GM18511 (cell line): ENCODE measurements around the gene MGAT5.

Source experiments
- ATAC-seq: cut with Tn5 transposase; IDR thresholded peaks from one replicate; pipeline ENCODE4 v1.9.1; 2021; ENCODE audit warnings: mild to moderate bottlenecking, moderate library complexity; ENCODE audit not compliant: unreplicated experiment

The MGAT5 gene

GRCh38 chr2:134411828-134412638, 158.2 kb downstream of the MGAT5 start:
- ATAC-seq = peak; percentile 98

GRCh38 chr2:134412639-134412999, 158.7 kb downstream of the MGAT5 start:
- no peak for ATAC-seq

- ATAC-seq = no peak
These were observed 159.6 kb downstream of the MGAT5 start for GRCh38 chr2:134413430-134413829.

GRCh38 chr2:134413912-134414311, 160.0 kb downstream of the MGAT5 start:
- no peak for ATAC-seq

- ATAC-seq = no peak
These were observed 162.1 kb downstream of the MGAT5 start for GRCh38 chr2:134416018-134416417.

- no peak for ATAC-seq
These were observed 162.8 kb downstream of the MGAT5 start for GRCh38 chr2:134416637-134417036.

GRCh38 chr2:134417968-134418582, 164.2 kb downstream of the MGAT5 start:
- ATAC-seq = no peak

- no peak for ATAC-seq
These were observed 166.4 kb downstream of the MGAT5 start for GRCh38 chr2:134420259-134420658.

GRCh38 chr2:134420920-134421319, 167.0 kb downstream of the MGAT5 start:
- ATAC-seq = no peak

GRCh38 chr2:134421556-134422328, 167.9 kb downstream of the MGAT5 start:
- no peak for ATAC-seq

GRCh38 chr2:134425724-134426496, 172.0 kb downstream of the MGAT5 start:
- no peak for ATAC-seq

GRCh38 chr2:134426721-134427120, 172.8 kb downstream of the MGAT5 start:
- no peak for ATAC-seq

- ATAC-seq = no peak
These were observed 176.0 kb downstream of the MGAT5 start for GRCh38 chr2:134429886-134430285.

- no peak for ATAC-seq
These were observed 178.1 kb downstream of the MGAT5 start for GRCh38 chr2:134431838-134432434.

- ATAC-seq = no peak
These were observed 178.6 kb downstream of the MGAT5 start for GRCh38 chr2:134432435-134432883.

- no peak for ATAC-seq
These were observed 179.6 kb downstream of the MGAT5 start for GRCh38 chr2:134433469-134433868.

- no peak for ATAC-seq
These were observed 180.1 kb downstream of the MGAT5 start for GRCh38 chr2:134433979-134434378.

- no peak for ATAC-seq
These were observed 181.6 kb downstream of the MGAT5 start for GRCh38 chr2:134435505-134435904.

GRCh38 chr2:134435936-134436335, 182.1 kb downstream of the MGAT5 start:
- no peak for ATAC-seq

GRCh38 chr2:134436706-134437105, 182.8 kb downstream of the MGAT5 start:
- ATAC-seq = no peak

- no peak for ATAC-seq
These were observed 184.5 kb downstream of the MGAT5 start for GRCh38 chr2:134438371-134438770.
